H1 (cell line): ENCODE measurements around the gene RGL3. TPM values are rescaled to one million over a fixed set of nuclear protein-coding genes. Genes with fewer than 3 reads are reported as not detected.
A peak's percentile ranks its signal among the peaks of the same experiment; 100 is the strongest.

Experiments
- CTCF ChIA-PET: fragments of 300-600 bp; sonication (Branson Sonifier 250); formaldehyde crosslinking; loops from one replicate; lab custom pipeline; 2021; ENCODE audit not compliant: partially characterized antibody; lab: Charles Lee
- POLR2A ChIA-PET: fragments of 300-600 bp; sonication (Branson Sonifier 250); formaldehyde crosslinking; loops from one replicate; lab custom pipeline; 2021; ENCODE audit warnings: inconsistent platforms; ENCODE audit not compliant: partially characterized antibody; lab: Charles Lee
- DNase-seq, 2 experiments: peaks; one replicate each; pipeline versions ENCODE4 v3.0.0 to v3.0.0-alpha.2; 2010 to 2022; ENCODE audit warnings: low spot score in 2 of 2, low read depth in 1 of 2, mixed read lengths in 1 of 2
- FAIRE-seq: peaks from 2 replicates; lab custom pipeline; 2011; peaks lifted over from hg19 to GRCh38; lab: Jason Lieb, UNC
- H2AFZ ChIP-seq: 2 replicates; pipeline ENCODE4 v1.8.1; 2012; ENCODE audit warnings: low read length, inconsistent platforms
- H2AK5ac ChIP-seq: 2 replicates; pipeline ENCODE4 v1.6.1; 2013; ENCODE audit warnings: low read depth, low read length
- H2BK120ac ChIP-seq: replicated peaks from 2 replicates; pipeline ENCODE3; 2013; ENCODE audit warnings: low read depth, low read length, inconsistent platforms
- H2BK12ac ChIP-seq: 2 replicates; pipeline ENCODE4 v1.6.1; 2013; ENCODE audit warnings: low read depth, low read length
- H2BK15ac ChIP-seq: 2 replicates; pipeline ENCODE4 v1.6.1; 2013; ENCODE audit warnings: low read length
- H2BK20ac ChIP-seq: 2 replicates; pipeline ENCODE4 v1.6.1; 2013; ENCODE audit warnings: low read length
- H2BK5ac ChIP-seq: 2 replicates; pipeline ENCODE4 v1.6.1; 2013; ENCODE audit warnings: low read depth, low read length
- H3K14ac ChIP-seq: 2 replicates; pipeline ENCODE4 v1.6.1; 2013; ENCODE audit warnings: inconsistent platforms; ENCODE audit not compliant: insufficient read length
- H3K18ac ChIP-seq: 2 replicates; pipeline ENCODE4 v1.6.1; 2013; ENCODE audit warnings: low read length; ENCODE audit errors: extremely low read depth
- H3K23ac ChIP-seq: 2 replicates; pipeline ENCODE4 v1.6.1; 2013; ENCODE audit warnings: inconsistent platforms; ENCODE audit not compliant: insufficient read length
- H3K23me2 ChIP-seq: 2 replicates; pipeline ENCODE4 v1.6.1; 2013; ENCODE audit warnings: low read depth, low read length
- H3K27ac ChIP-seq: 2 replicates; pipeline ENCODE4 v1.6.1; 2011; ENCODE audit warnings: low read depth, low read length, inconsistent platforms
- H3K27me3 ChIP-seq, 4 experiments: replicated peaks in 1 of 4; 1 replicate in 1 of 4; 2 replicates in 3 of 4; pipeline versions ENCODE4 v1.6.1 to v1.8.1; 2011 to 2013; ENCODE audit warnings: low read length in 3 of 4, mild to moderate bottlenecking in 3 of 4, inconsistent platforms in 2 of 4, mixed read lengths in 2 of 4, moderate library complexity in 1 of 4; ENCODE audit not compliant: control insufficient read depth in 3 of 4, insufficient read depth in 3 of 4; ENCODE audit errors: extremely low read depth in 1 of 4
- H3K36me3 ChIP-seq, 4 experiments: 2 replicates each; pipeline versions ENCODE4 v1.6.1 to v1.8.1; 2011 to 2013; ENCODE audit warnings: mild to moderate bottlenecking in 4 of 4, low read length in 3 of 4, moderate library complexity in 2 of 4, control low read depth in 1 of 4, inconsistent platforms in 1 of 4; ENCODE audit not compliant: insufficient read depth in 4 of 4, control insufficient read depth in 2 of 4
- H3K4ac ChIP-seq: replicated peaks from 2 replicates; pipeline ENCODE3; 2013; ENCODE audit warnings: low read length, low read depth, mixed read lengths, inconsistent platforms; ENCODE audit not compliant: insufficient read length
- H3K4me1 ChIP-seq, 4 experiments: replicated peaks in 1 of 4; 1 replicate in 1 of 4; 2 replicates in 3 of 4; pipeline versions ENCODE4 v1.6.1 to v1.8.1; 2011 to 2013; ENCODE audit warnings: low read length in 3 of 4, inconsistent platforms in 2 of 4, mixed read lengths in 1 of 4; ENCODE audit not compliant: insufficient read depth in 4 of 4, control insufficient read depth in 3 of 4
- H3K4me2 ChIP-seq, 2 experiments: 2 replicates each; pipeline versions ENCODE4 v1.6.1 to v1.8.1; 2011 to 2013; ENCODE audit warnings: low read depth in 2 of 2, low read length in 2 of 2, control low read depth in 1 of 2, inconsistent platforms in 1 of 2, mild to moderate bottlenecking in 1 of 2; ENCODE audit not compliant: insufficient read depth in 1 of 2
- H3K4me3 ChIP-seq, 4 experiments: fragments of 200-600, 300-600 bp in 1 of 4; sonication (generic), shearing (Covaris generic), sonication (Bioruptor Twin) in 1 of 4; 2 replicates each; pipeline versions ENCODE4 v1.5.1 to v1.8.1; 2011 to 2016; ENCODE audit warnings: low read length in 4 of 4, low read depth in 3 of 4, control low read depth in 2 of 4, inconsistent platforms in 2 of 4, mild to moderate bottlenecking in 2 of 4, mixed read lengths in 1 of 4, moderate library complexity in 1 of 4; ENCODE audit not compliant: insufficient read depth in 2 of 4; ENCODE audit errors: extremely low read depth in 1 of 4
- H3K56ac ChIP-seq: replicated peaks from 2 replicates; pipeline ENCODE3; 2013; ENCODE audit warnings: low read depth, mild to moderate bottlenecking, mixed read lengths, low read length, inconsistent platforms; ENCODE audit not compliant: insufficient read length
- H3K79me1 ChIP-seq: 2 replicates; pipeline ENCODE4 v1.6.1; 2013; ENCODE audit warnings: low read depth, low read length, control low read depth
- H3K79me2 ChIP-seq, 2 experiments: 2 replicates each; pipeline versions ENCODE4 v1.6.1 to v1.8.1; 2012 to 2013; ENCODE audit warnings: low read length in 2 of 2, mild to moderate bottlenecking in 2 of 2, inconsistent platforms in 1 of 2; ENCODE audit not compliant: insufficient read depth in 2 of 2, control insufficient read depth in 1 of 2
- H3K9ac ChIP-seq, 4 experiments: replicated peaks in 1 of 4; 1 replicate in 1 of 4; 2 replicates in 3 of 4; pipeline versions ENCODE4 v1.6.1 to v1.8.1; 2011 to 2013; ENCODE audit warnings: low read depth in 3 of 4, low read length in 3 of 4, control low read depth in 2 of 4, mild to moderate bottlenecking in 2 of 4, moderate library complexity in 2 of 4, inconsistent platforms in 1 of 4; ENCODE audit errors: extremely low read depth in 1 of 4
- H3K9me3 ChIP-seq, 2 experiments: 2 replicates each; pipeline versions ENCODE4 v1.6.1 to v1.8.1; 2012 to 2013; ENCODE audit warnings: mild to moderate bottlenecking in 2 of 2, moderate library complexity in 2 of 2, control low read depth in 1 of 2, inconsistent platforms in 1 of 2, low read depth in 1 of 2, low read length in 1 of 2, mixed read lengths in 1 of 2; ENCODE audit not compliant: insufficient read depth in 2 of 2
- H4K20me1 ChIP-seq, 2 experiments: replicated peaks in 1 of 2; 2 replicates each; pipeline versions ENCODE3 to v1.8.1; 2011 to 2013; ENCODE audit warnings: inconsistent platforms in 2 of 2, low read length in 2 of 2, mild to moderate bottlenecking in 1 of 2; ENCODE audit not compliant: insufficient read depth in 2 of 2, control insufficient read depth in 1 of 2
- H4K5ac ChIP-seq: 2 replicates; pipeline ENCODE4 v1.6.1; 2013; ENCODE audit warnings: low read length, low read depth, mixed read lengths, inconsistent platforms; ENCODE audit not compliant: insufficient read length
- H4K8ac ChIP-seq: 2 replicates; pipeline ENCODE4 v1.8.0; 2013; ENCODE audit warnings: mild to moderate bottlenecking, moderate library complexity, low read length, inconsistent platforms; ENCODE audit not compliant: insufficient read depth; ENCODE audit errors: extremely low read depth
- H4K91ac ChIP-seq: replicated peaks from 2 replicates; pipeline ENCODE3; 2013; ENCODE audit warnings: low read length, mixed read lengths, inconsistent platforms; ENCODE audit not compliant: insufficient read length
- CBX8 ChIP-seq: fragments of 300-800, 300-1000 bp; sonication (generic); IDR thresholded peaks from 2 replicates; pipeline ENCODE4 v1.7.1; 2016; ENCODE audit warnings: low read depth, low read length, borderline replicate concordance
- NANOG ChIP-seq: IDR thresholded peaks from 2 replicates; pipeline ENCODE4 v1.6.1; 2011; ENCODE audit warnings: low read length, low read depth, mild to moderate bottlenecking, inconsistent platforms; ENCODE audit not compliant: insufficient read depth, poor library complexity, severe bottlenecking
- NRF1 ChIP-seq: IDR thresholded peaks from 2 replicates; pipeline ENCODE4 v1.6.1; 2011; ENCODE audit warnings: mild to moderate bottlenecking, low read depth, low read length, improper control_type of control experiment
- PHF8 ChIP-seq: fragments of 200-600 bp; sonication (generic); conservative IDR thresholded peaks from 2 replicates; pipeline ENCODE4 v1.7.1; 2012; ENCODE audit warnings: low read depth, mild to moderate bottlenecking, inconsistent platforms, low read length, moderate library complexity
- SIRT6 ChIP-seq: IDR thresholded peaks from one replicate; pipeline ENCODE4 v1.7.1; 2012; ENCODE audit warnings: low read length, inconsistent platforms
- TAF7 ChIP-seq: optimal IDR thresholded peaks from 2 replicates; pipeline ENCODE3; 2011; ENCODE audit warnings: low read depth, mild to moderate bottlenecking, inconsistent platforms, low read length, moderate library complexity, borderline replicate concordance
- WGBS, 2 experiments: shearing (Covaris generic) in 1 of 2; methylation state at CpG; one replicate each; pipeline versions ENCODE4 v1.1.6 to v1.1.7; 2013 to 2015; ENCODE audit warnings: low lambda C conversion rate in 2 of 2, mixed read lengths in 2 of 2, inconsistent platforms in 1 of 2, low coverage in 1 of 2, missing lambda C conversion rate in 1 of 2; ENCODE audit not compliant: insufficient replicate concordance in 2 of 2, insufficient coverage in 1 of 2, insufficient read length in 1 of 2; ENCODE audit errors: extremely low coverage in 1 of 2, missing lambda C conversion rate in 1 of 2; 5-methylcytosine and 5-hydroxymethylcytosine counted together
- polyA plus RNA-seq, 7 experiments: library from polyadenylated mRNA; depleted of rRNA in 3 of 7; stranded (reverse) in 5 of 7; unstranded in 2 of 7; fragments of >200 nt in 5 of 7; fragments of 200-250 nt in 2 of 7; gene quantifications; 1 replicate in 5 of 7; 2 replicates in 1 of 7; 4 replicates in 1 of 7; pipeline versions ENCODE4 v1.2.1 to v1.2.3, GENCODE V29; 2011 to 2013; ENCODE audit warnings: missing spikeins in 2 of 7, mixed read lengths in 2 of 7
- total RNA-seq: library from RNA; stranded (reverse); fragmentation: NEBNext Ultra II Directional; extraction: Animal tissue kit (Norgen Biotek cat#: 25700); gene quantifications from 2 replicates; pipeline ENCODE4 v1.2.1, GENCODE V29; 2021
- TF ChIP-seq, protein P1 (sequence below): IDR thresholded peaks from 2 replicates; pipeline ENCODE4 v1.6.1; 2012; ENCODE audit warnings: inconsistent platforms
- TF ChIP-seq, protein P2 (sequence below): IDR thresholded peaks from 2 replicates; pipeline ENCODE4 v1.6.1; 2011; ENCODE audit warnings: low read depth, mild to moderate bottlenecking, low read length; ENCODE audit not compliant: insufficient read depth

The RGL3 gene
- total and polyA plus RNA-seq, 2 of the 8 experiments (the other 6 are each of a cell fraction or from before 2014, with no cell fraction given), result 36.9 to 40.9 TPM

DNA sequence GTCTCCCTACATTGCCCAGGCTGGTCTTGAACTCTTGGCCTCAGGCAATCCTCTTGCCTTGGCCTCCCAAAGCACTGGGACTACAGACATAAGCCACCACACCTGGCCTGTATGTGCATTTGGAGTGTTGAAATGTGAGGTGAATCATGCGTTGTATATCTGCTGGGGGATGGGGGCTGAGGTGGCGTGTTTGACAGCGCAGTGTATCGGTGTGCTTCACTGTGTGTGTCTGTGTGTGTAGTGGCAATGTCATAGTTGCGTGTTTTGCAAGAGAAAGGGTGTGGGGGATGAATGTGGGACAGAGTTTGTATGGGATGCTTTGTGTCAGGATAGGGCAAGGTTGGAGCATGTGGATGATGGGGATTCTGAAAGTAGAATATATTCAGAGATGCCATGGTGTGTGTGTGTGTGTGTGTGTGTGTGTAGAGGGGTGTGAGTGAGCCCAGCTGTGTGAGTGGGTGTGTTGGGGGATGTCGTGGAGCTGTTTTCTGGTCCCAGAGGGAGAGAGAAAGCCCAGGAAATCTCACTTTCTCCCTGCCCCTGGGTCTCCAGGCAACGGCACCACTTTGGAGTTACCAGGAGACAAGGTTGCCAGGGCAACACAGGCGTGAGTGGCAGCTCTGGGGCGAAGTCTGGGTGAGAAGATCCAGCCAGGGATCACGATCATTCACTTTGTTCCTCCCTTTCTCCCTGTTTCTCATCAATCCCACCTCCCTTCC lies 45.8 kb downstream of the RGL3 start:
- Histone ChIP-seq H3K79me2 (no peaks in the 10 kb centered on the region), H3K4me2 (peak overlapping the region; percentile 74 to 79), H4K8ac (no peak overlapping the region), H3K9me3 (no peaks in the 10 kb centered on the region), H3K18ac (no peak overlapping the region), H3K27me3 (no peaks in the 10 kb centered on the region), H3K4me1 (peaks cover 0 to 10% (median 8%) of the 10 kb centered on the region in 4 experiments; a peak in 6 of 7 replicates), H3K56ac (no peak overlapping the region), H4K20me1 (peaks cover 0 to 3% of the 10 kb centered on the region in 2 experiments), H3K4ac (no peak overlapping the region), H3K23me2 (peaks cover 7% of the 10 kb centered on the region), H3K4me3 (peak overlapping the region in 1 of 4 experiments; percentile 72; a peak in 1 of 8 replicates), H2BK12ac (no peak overlapping the region; the same call in 1 of the 2 replicates), H3K27ac (no peak overlapping the region), H4K91ac (no peak overlapping the region), H2AK5ac (no peak overlapping the region; the same call in 1 of the 2 replicates), H3K36me3 (no peaks in the 10 kb centered on the region), H2BK20ac (no peak overlapping the region), H2AFZ (no peak overlapping the region), H2BK5ac (no peak overlapping the region), H3K9ac (no peak overlapping the region), H3K14ac (no peak overlapping the region), H4K5ac (no peak overlapping the region), H2BK15ac (peak overlapping the region; percentile 81; the same call in 1 of the 2 replicates), H2BK120ac (no peak overlapping the region), H3K79me1 (no peaks in the 10 kb centered on the region; the same call in 1 of the 2 replicates), H3K23ac (no peak overlapping the region)
- TF ChIP-seq, protein P1, sequence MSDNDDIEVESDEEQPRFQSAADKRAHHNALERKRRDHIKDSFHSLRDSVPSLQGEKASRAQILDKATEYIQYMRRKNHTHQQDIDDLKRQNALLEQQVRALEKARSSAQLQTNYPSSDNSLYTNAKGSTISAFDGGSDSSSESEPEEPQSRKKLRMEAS, result no peak
- TF ChIP-seq, protein P2, sequence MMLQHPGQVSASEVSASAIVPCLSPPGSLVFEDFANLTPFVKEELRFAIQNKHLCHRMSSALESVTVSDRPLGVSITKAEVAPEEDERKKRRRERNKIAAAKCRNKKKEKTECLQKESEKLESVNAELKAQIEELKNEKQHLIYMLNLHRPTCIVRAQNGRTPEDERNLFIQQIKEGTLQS, result no peak
- TF ChIP-seq PHF8 (no peak), CBX8 (no peak), TAF7 (no peak), SIRT6 (no peak), NANOG (no peak), NRF1 (no peak)
- ChIA-PET POLR2A (interaction anchor here (1.3 to 5.2 kb wide), 4 partner anchors 8 to 33 kb away, joined by 4 to 34 read pairs (median 10); partner anchors contain the start of gene RAB3D), CTCF (interaction anchor here (3.6 to 16.8 kb wide), 4 partner anchors 10 to 79 kb away, joined by 16 to 192 read pairs (median 24); partner anchors contain the start of genes EPOR, ODAD3, PRKCSH and TSPAN16)
- DNase-seq (no peak), FAIRE-seq (no peak)
- 76% methylated on average over 10 of the region's 10 CpGs; no CpG with 5 or more reads in 1 of the 2 experiments for WGBS, 2 experiments
